Progenitor cell of endocrine pancreas (in vitro differentiated cells): ENCODE results near the gene DENND1B. TPM values are rescaled to one million over a fixed set of nuclear protein-coding genes. Genes with fewer than 3 reads are reported as not detected.

Source experiments
- DNase-seq: peaks from one replicate; pipeline ENCODE4 v3.0.0; 2021; ENCODE audit warnings: low spot score; ENCODE audit not compliant: unreplicated experiment
- H3K27ac Mint-ChIP-seq: 2 replicates; pipeline ENCODE4 v1.8.0; 2021; ENCODE audit warnings: mild to moderate bottlenecking, moderate library complexity, mixed read lengths
- H3K27me3 Mint-ChIP-seq: 2 replicates; pipeline ENCODE4 v1.8.0; 2021; ENCODE audit warnings: mixed read lengths
- H3K36me3 Mint-ChIP-seq: 2 replicates; pipeline ENCODE4 v1.8.0; 2022; ENCODE audit warnings: mixed read lengths; ENCODE audit not compliant: insufficient read depth
- H3K4me1 Mint-ChIP-seq: 2 replicates; pipeline ENCODE4 v1.8.0; 2021; ENCODE audit warnings: low read depth, mixed read lengths
- H3K4me3 Mint-ChIP-seq: 2 replicates; pipeline ENCODE4 v1.8.0; 2021; ENCODE audit warnings: low read depth, mild to moderate bottlenecking, moderate library complexity, mixed read lengths
- H3K9me3 Mint-ChIP-seq: 2 replicates; pipeline ENCODE4 v1.8.0; 2021; ENCODE audit warnings: low read depth, mixed read lengths
- CTCF ChIP-seq: fragments of 200-600 bp; sonication (generic); IDR thresholded peaks from one replicate; pipeline ENCODE4 v1.5.0; 2021; ENCODE audit warnings: antibody characterized with exemption, mild to moderate bottlenecking; ENCODE audit not compliant: unreplicated experiment
- total RNA-seq: library from RNA; stranded (reverse); gene quantifications from 2 replicates; pipeline ENCODE4 v1.2.1, GENCODE V29; 2021

DENND1B gene
- total RNA-seq, 1 donor from 2014 or later = 15.7 TPM

- TF ChIP-seq CTCF = no peak
- Mint-ChIP-seq H3K27me3 (no peaks in the 10 kb centered on the region), H3K4me1 (peaks cover 11% of the 10 kb centered on the region), H3K36me3 (peaks cover 15% of the 10 kb centered on the region), H3K9me3 (peaks cover 19% of the 10 kb centered on the region), H3K27ac (no peak overlapping the region), H3K4me3 (no peak overlapping the region)
- DNase-seq = no peak
These were observed 152.9 kb downstream of the DENND1B start for GRCh38 chr1:197622371-197622770.

GRCh38 chr1:197621761-197622160, 153.5 kb downstream of the DENND1B start:
- peaks cover 13% of the 10 kb centered on the region for H3K4me1 Mint-ChIP-seq
- no peak for TF ChIP-seq CTCF

GRCh38 chr1:197620714-197621163, 154.5 kb downstream of the DENND1B start:
- no peak for TF ChIP-seq CTCF
- no peak for DNase-seq
- peak overlapping the region; percentile 1 for H3K4me3 Mint-ChIP-seq
- H3K4me1 Mint-ChIP-seq = peaks cover 17% of the 10 kb centered on the region
- peak overlapping the region; percentile 29 for H3K27ac Mint-ChIP-seq
- H3K9me3 Mint-ChIP-seq = peaks cover 9% of the 10 kb centered on the region
- H3K36me3 Mint-ChIP-seq = peaks cover 7% of the 10 kb centered on the region
- H3K27me3 Mint-ChIP-seq = no peaks in the 10 kb centered on the region

More at GRCh38 chr1:197621761-197622160, 153.5 kb downstream of the DENND1B start:
- no peak overlapping the region for H3K27ac Mint-ChIP-seq
- H3K36me3 Mint-ChIP-seq = peaks cover 14% of the 10 kb centered on the region
- no peak overlapping the region for H3K4me3 Mint-ChIP-seq
- H3K9me3 Mint-ChIP-seq = peaks cover 18% of the 10 kb centered on the region
- no peak for DNase-seq
- H3K27me3 Mint-ChIP-seq = no peaks in the 10 kb centered on the region

GRCh38 chr1:197619008-197619640, 156.2 kb downstream of the DENND1B start:
- Mint-ChIP-seq H3K4me1 (peaks cover 21% of the 10 kb centered on the region), H3K9me3 (peaks cover 3% of the 10 kb centered on the region), H3K36me3 (peaks cover 3% of the 10 kb centered on the region), H3K4me3 (no peak overlapping the region), H3K27me3 (no peaks in the 10 kb centered on the region), H3K27ac (no peak overlapping the region)
- no peak for DNase-seq
- peak; percentile 27 for TF ChIP-seq CTCF

GRCh38 chr1:197618061-197618460, 157.2 kb downstream of the DENND1B start:
- peaks cover 21% of the 10 kb centered on the region for H3K4me1 Mint-ChIP-seq
- H3K27ac Mint-ChIP-seq = no peak overlapping the region
- H3K36me3 Mint-ChIP-seq = peaks cover 1% of the 10 kb centered on the region
- DNase-seq = no peak
- TF ChIP-seq CTCF = no peak
- H3K9me3 Mint-ChIP-seq = no peaks in the 10 kb centered on the region
- no peaks in the 10 kb centered on the region for H3K27me3 Mint-ChIP-seq
- H3K4me3 Mint-ChIP-seq = no peak overlapping the region
